ENCODE data around the gene FGA. TPM values are rescaled to one million over a fixed set of nuclear protein-coding genes. Genes with fewer than 3 reads are reported as not detected.

FGA gene
- polyA plus RNA-seq, 1 of the 3 experiments (the other 2 are of a cell fraction), result not detected

- H4K20me1 ChIP-seq (ENCODE audit: insufficient read depth), result no peaks in the 10 kb centered on the region
- no peak within 1 kb of the TSS for H2AFZ ChIP-seq (ENCODE audit: low read depth)
- no peaks in the 10 kb centered on the region for H3K79me2 ChIP-seq (ENCODE audit: insufficient read depth)
- no peak within 1 kb of the TSS for H3K4me2 ChIP-seq
- no peaks in the 10 kb centered on the region for H3K9me2 ChIP-seq
- no peaks in the 10 kb centered on the region for H3K4me1 ChIP-seq (ENCODE audit: control insufficient read depth in 1 of 2, insufficient read depth in 2 of 2, low read depth in 1 of 2, low read length in 1 of 2)
- TF ChIP-seq EZH2phosphoT487 (IDR thresholded peaks at IDR 0.05; ENCODE audit: borderline replicate concordance, low read depth) (no peak), MAX (IDR thresholded peaks at IDR 0.05; ENCODE audit: low read depth) (no peak), REST (IDR thresholded peaks at IDR 0.05; ENCODE audit: low read depth, low read length) (no peak), CTCF (IDR thresholded peaks at IDR 0.05) (no peak), NRF1 (IDR thresholded peaks at IDR 0.05; ENCODE audit: low read depth, low read length) (no peak), FOSL2 (IDR thresholded peaks at IDR 0.05; ENCODE audit: borderline replicate concordance, low read depth) (no peak), RXRA (IDR thresholded peaks at IDR 0.05; ENCODE audit: borderline replicate concordance, low read depth) (no peak), USF1 (IDR thresholded peaks at IDR 0.05; ENCODE audit: borderline replicate concordance, low read depth) (no peak), ZBTB33 (IDR thresholded peaks at IDR 0.05; ENCODE audit: borderline replicate concordance, low read depth) (no peak), TEAD4 (IDR thresholded peaks at IDR 0.05; ENCODE audit: borderline replicate concordance, insufficient read depth) (no peak)
- no peaks in the 10 kb centered on the region; the same call in 1 of the 2 replicates for H3K27me3 ChIP-seq (ENCODE audit: insufficient read depth)
- H3K9ac ChIP-seq, result no peak within 1 kb of the TSS
- no peak within 1 kb of the TSS for H3K27ac ChIP-seq (ENCODE audit: low read depth in 2 of 2, low read length in 1 of 2)
- DNase-seq, result no peak
- H3F3A ChIP-seq (replicated peaks; ENCODE audit: insufficient read depth), result no peaks in the 10 kb centered on the region
- 1% methylated on average over 2 of the region's 2 CpGs for WGBS (ENCODE audit: low lambda C conversion rate)
- H3K4me3 ChIP-seq (ENCODE audit: low read depth in 2 of 2, low read length in 1 of 2), result no peak within 1 kb of the TSS
- H3K9me3 ChIP-seq, result no peaks in the 10 kb centered on the region
- ChIA-PET POLR2A (no interaction called here), CTCF (interaction anchor here (0.6 to 1.0 kb wide), 2 partner anchors 10 to 45 kb away, joined by 3 to 4 read pairs; no protein-coding TSS in a partner anchor)
- H3K36me3 ChIP-seq (replicated peaks in 1 of 2; ENCODE audit: control insufficient read depth in 1 of 2, insufficient read depth in 2 of 2, low read length in 1 of 2), result no peaks in the 10 kb centered on the region
These were observed 27.8 kb downstream of the FGA start, which contains the start of gene FGB for GRCh38 chr4:154562697-154563254. Gene FGB (plus strand): TSS chr4:154563011. CDS start chr4:154563019, 8 bp downstream.
